Measurements from ENCODE around the gene ACMSD.

The ACMSD gene

DNA sequence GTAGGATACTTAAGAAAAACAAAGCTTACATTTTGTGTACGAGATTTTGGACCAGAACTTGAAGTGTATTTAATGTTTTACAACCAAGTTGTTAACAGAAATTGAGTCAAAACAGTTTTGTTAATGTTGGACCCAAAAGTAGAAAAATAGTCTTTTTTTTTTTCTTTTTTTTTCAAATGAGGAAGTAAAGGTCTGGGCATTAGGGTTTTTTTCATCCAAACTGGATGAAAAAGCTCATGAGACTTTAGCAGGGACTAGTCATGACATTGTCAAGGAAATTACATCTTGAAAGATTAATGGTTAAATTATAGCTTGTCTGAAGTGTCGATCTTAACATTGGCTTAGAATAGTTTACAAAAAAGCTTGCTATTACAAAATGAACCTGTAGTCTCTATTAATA lies 112.5 kb downstream of the ACMSD start:
- no peak for DNase-seq

All from right forelimb (tissue), 1 donor.